ENCODE data around the gene NPIPB6. TPM values are rescaled to one million over a fixed set of nuclear protein-coding genes. Genes with fewer than 3 reads are reported as not detected.

Gene NPIPB6
- total and polyA plus RNA-seq, 11 donors = 0.10 to 1.1 (median 0.63) TPM; not detected in 4

- intact Hi-C loops (cut with DNase I) = no loop called here
- Histone ChIP-seq H3K9me3 (no peaks in the 10 kb centered on the region), H3K27ac (no peak overlapping the region), H3K27me3 (no peaks in the 10 kb centered on the region), H3K36me3 (no peaks in the 10 kb centered on the region), H3K4me3 (no peak overlapping the region), H3K4me1 (peaks cover 0 to 7% (median 0%) of the 10 kb centered on the region in 12 donors)
- DNase-seq (no peak), ATAC-seq (no peak)
- TF ChIP-seq CTCF (IDR thresholded peaks at IDR 0.05) (no peak), POLR2A (IDR thresholded peaks at IDR 0.05) (no peak)
- 94 to 97% (median 96%) methylated on average over 23 to 49 of the region's 49 CpGs for WGBS, 4 donors
Observed at GRCh38 chr16:28320741-28321140, 42.6 kb downstream of the NPIPB6 start.

- TF ChIP-seq POLR2A (IDR thresholded peaks at IDR 0.05) (no peak), CTCF (IDR thresholded peaks at IDR 0.05) (no peak)
- WGBS, 4 donors = 95 to 97% (median 96%) methylated on average over 70 to 73 of the region's 73 CpGs
- Histone ChIP-seq H3K4me3 (no peak overlapping the region), H3K9me3 (no peaks in the 10 kb centered on the region), H3K27ac (no peak overlapping the region), H3K36me3 (no peaks in the 10 kb centered on the region), H3K4me1 (peaks cover 0 to 7% (median 0%) of the 10 kb centered on the region in 12 donors), H3K27me3 (no peaks in the 10 kb centered on the region)
- DNase-seq (no peak), ATAC-seq (no peak)
- intact Hi-C loops (cut with DNase I) = no loop called here
Observed at GRCh38 chr16:28320023-28320561, 43.2 kb downstream of the NPIPB6 start.

DNA sequence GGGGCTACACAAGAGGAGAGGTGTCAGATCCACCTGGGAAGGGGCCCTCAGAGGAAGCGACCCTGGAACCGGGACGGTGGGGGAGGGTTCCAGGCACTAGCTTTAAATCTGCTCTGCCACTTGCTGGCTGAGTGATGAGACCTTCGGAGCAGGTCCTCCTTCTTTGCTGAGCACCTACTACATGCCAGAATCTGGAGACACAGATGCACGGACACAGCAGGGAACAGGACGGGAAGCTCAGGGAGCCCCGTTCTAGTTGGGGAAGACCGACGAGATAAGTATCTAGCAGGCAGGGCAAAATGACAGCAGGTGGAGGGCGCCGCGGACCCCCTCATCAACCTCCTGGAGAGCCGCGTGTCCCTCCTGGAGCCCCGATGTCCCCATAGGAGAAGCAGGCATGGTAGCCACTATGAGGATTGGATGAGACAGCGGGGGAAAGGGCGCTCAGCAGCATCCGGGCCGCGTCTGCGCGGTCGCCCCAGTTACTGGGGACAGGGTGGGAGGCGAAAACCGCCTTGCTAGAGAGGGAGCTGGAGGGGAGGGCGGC, 43.8 kb downstream of the NPIPB6 start:
- TF ChIP-seq CTCF (IDR thresholded peaks at IDR 0.05) = no peak
- TF ChIP-seq POLR2A (IDR thresholded peaks at IDR 0.05) = no peak
- Histone ChIP-seq H3K27me3 (no peaks in the 10 kb centered on the region), H3K27ac (no peak overlapping the region), H3K9me3 (no peaks in the 10 kb centered on the region), H3K4me3 (no peak overlapping the region), H3K4me1 (peaks cover 0 to 7% (median 0%) of the 10 kb centered on the region in 12 donors), H3K36me3 (no peaks in the 10 kb centered on the region)
- 90 to 93% (median 92%) methylated on average over 26 of the region's 26 CpGs for WGBS, 4 donors
- DNase-seq (no peak), ATAC-seq (no peak)
- intact Hi-C loops (cut with DNase I) = loop anchor here in 2 of 10 donors (5.0 to 10.0 kb wide), 2 partner anchors 42 to 285 kb away; no protein-coding TSS in a partner anchor

DNA sequence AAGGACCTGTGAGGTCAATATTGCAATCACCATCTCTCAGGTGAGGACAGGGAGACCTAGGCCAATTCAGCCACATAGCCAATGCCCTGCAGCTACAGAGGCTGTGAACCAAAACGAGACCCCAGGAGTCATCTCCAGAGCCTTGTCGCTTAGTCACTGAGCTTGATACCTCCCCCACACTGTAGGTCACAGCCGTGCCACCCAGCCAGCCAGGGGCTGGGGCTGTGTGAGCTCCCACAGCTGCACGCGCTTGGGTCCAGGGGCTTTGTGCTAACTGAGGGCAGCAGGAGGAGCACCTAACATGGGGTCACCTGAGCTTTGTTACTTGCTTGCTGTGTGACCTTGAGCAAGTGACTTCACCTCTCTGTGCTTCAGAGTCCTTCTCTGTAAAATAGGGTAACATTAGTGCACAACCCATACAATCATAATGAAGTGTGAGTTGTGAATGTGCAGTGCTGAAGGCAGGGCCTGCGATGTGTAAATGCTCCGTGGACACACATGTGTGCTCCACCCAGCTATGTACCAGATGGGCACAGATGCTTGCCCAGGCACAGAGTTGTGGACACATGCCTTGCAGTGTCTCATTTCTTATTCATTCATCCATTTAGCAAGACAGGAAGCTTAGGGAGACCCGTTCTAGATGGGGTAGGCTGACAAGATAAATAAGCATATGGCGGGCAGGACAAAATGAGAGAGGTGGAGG, 45.1 kb downstream of the NPIPB6 start:
- ATAC-seq = no peak
- H3K36me3 ChIP-seq = no peaks in the 10 kb centered on the region
- no peaks in the 10 kb centered on the region for H3K27me3 ChIP-seq
- H3K27ac ChIP-seq = no peak overlapping the region
- no peak for DNase-seq
- intact Hi-C loops (cut with DNase I) = loop anchor here in 2 of 10 donors (5.0 to 10.0 kb wide), 2 partner anchors 41 to 287 kb away; no protein-coding TSS in a partner anchor
- no peaks in the 10 kb centered on the region for H3K9me3 ChIP-seq
- no peak for TF ChIP-seq CTCF (IDR thresholded peaks at IDR 0.05)
- no peak for TF ChIP-seq POLR2A (IDR thresholded peaks at IDR 0.05)
- peaks cover 0 to 7% (median 0%) of the 10 kb centered on the region in 12 donors for H3K4me1 ChIP-seq
- 85 to 90% (median 87%) methylated on average over 8 to 9 of the region's 9 CpGs for WGBS, 4 donors
- no peak overlapping the region for H3K4me3 ChIP-seq

Data from heart left ventricle (tissue), 16 donors.